GM19324 (cell line): ENCODE results near the gene CXXC5.

ENCODE experiments used
- ATAC-seq: cut with Tn5 transposase; IDR thresholded peaks from one replicate; pipeline ENCODE4 v1.9.1; 2021; ENCODE audit warnings: mild to moderate bottlenecking, moderate library complexity; ENCODE audit not compliant: unreplicated experiment, low FRiP score

Gene CXXC5

GRCh38 chr5:139664086-139664693 is 16.0 kb downstream of the CXXC5 start:
- peak; percentile 30 for ATAC-seq

- ATAC-seq, result no peak
These were observed 16.7 kb downstream of the CXXC5 start for GRCh38 chr5:139664727-139665351.

DNA sequence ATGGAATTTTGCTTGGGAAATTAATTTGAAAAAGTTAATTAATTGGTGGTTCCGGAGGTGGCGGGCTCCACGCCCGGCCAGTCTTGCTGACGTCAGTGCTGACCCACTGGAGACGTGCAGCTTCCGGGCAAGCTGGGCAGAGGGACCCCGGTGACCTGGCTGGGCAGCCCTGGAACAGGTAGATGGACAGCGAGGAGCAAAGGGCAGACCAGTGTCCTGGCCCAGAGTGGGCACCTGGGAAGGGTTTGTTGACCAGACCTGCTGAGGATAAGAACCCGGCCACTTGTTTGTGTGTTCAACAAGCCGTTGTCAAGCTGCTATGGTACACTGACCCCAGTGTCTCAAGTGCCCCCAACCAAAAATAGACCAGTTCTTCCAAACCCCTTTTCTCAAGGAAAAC is 17.5 kb downstream of the CXXC5 start:
- ATAC-seq, result no peak

DNA sequence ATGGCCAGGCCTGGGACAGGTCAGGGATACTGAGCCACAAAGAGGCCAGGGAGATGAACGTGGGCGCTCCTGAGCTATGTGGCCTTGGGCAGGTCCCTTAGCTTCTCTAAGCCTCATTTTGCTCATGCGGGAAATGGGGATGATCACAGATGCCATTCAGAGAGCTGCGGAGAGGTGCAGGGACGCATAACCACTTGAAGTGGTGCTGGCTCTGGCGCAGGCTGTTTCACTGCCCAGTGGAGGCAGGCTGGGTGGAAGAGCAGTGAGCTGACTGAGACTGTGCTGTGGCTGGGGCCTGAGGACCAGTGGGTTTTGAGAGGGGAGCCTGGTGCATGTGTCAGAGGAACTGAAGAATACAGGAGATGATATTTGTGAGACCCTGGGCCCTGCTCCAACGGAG is 18.4 kb downstream of the CXXC5 start:
- no peak for ATAC-seq

DNA sequence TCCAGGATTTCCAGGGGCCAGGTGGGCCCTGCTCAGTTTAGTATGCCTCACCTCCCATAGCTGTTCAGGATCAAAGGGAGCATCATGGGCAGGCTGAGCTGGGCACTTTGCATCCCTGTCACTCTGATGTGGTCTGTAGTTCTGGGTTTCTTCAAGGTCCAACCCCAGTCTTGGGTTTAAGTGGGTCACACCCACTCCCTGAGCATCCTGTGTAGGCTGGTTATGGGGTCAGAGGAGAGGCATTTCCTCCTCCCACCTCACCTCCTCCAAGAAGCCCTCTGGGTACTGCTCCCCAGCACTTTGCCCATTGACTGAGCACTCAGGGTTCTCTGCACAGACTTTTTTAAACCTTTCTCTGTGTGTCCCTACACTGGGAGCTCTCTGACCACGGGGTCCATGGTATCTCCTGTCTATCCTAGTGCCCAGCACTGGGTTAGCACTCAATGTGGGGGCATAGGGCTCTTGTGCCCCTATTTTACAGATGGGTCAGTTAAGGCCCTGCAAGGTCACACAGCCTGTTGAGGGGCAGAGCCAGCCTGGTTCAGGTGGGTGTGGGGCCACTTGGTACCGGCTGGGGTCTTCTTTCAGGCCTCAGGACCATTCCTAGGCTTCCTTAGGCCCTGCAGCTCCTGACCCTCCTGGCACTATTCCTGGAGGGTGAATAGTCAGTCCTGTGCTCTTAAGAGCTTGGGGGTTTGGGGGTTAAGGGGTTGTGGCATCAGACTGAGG is 19.0 kb downstream of the CXXC5 start:
- ATAC-seq, result no peak

GRCh38 chr5:139667730-139668063 is 19.5 kb downstream of the CXXC5 start:
- ATAC-seq, result no peak

DNA sequence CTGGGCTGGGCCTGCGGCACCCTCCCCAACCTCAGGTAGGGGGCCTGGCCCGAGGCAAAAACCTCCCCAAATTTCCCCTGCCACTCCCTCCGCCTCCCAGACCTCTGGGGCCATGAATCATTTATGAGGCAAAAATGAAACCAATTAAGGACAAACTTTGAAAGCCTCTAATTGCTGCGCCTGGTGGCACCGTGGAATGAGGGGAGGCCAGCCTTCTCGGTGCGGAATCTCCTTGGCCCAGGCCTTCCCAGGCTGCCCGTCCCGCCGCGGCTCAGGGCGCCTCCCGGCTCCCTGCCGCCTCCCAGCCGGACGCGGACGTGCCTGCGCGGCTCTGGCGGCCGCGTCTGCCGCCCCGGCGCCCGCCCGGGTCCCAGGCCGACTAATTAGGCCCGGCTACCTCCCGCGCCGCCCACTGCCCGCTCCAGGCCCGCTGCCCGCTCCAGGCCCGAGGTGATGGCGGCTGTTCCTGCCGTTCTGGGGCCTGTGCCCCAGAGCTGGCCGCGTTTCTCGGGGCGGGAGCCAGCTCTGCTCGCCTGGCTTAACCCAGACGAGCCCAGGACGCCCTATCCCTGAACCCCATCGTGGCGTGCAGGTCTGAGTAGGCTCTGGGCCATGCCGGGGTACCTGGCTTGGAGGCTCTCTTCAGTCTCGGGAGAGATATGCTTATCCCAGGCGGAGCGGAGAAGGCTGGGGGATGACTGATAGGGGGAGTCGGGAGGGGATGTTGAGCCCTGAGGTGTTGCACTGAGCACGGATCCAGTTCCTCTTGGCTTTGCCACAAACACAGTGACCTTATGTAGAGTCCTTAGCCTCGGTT is 20.1 kb downstream of the CXXC5 start:
- ATAC-seq, result no peak

DNA sequence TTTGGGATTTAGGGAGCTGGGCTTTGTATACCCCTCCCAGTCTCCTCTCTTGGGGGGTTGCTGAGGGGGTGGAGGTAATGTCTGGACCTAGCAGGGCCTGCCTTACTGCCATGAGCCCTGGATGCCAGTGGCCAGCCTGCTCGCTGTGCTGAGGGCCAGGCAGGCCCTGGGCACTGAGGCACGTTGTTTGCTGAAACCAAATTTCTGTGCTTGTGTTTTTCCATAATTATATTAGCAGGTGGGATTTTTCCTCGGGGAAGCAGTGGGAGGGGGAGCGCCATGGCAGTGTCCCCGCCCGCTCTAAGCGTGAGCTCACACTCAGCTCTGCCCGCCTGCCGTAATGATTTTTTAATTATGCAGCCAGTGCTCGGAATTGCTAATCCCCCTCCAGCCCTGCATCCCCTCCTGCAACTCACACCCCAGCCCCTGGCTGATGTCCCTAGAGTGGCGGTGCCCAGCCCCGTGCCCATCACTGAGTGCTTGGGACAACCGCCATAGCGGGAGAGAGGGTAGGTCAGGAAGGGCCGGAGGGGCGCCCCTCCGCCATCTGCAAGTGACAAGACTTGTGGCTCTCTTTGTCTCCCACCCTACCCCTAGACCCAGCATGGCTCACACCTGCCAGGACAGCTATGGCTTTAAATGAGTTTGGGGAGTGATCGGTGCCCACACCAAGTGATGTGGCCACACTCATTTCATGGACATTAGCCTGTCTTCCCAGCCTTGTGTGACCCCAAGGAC is 20.9 kb downstream of the CXXC5 start:
- no peak for ATAC-seq

DNA sequence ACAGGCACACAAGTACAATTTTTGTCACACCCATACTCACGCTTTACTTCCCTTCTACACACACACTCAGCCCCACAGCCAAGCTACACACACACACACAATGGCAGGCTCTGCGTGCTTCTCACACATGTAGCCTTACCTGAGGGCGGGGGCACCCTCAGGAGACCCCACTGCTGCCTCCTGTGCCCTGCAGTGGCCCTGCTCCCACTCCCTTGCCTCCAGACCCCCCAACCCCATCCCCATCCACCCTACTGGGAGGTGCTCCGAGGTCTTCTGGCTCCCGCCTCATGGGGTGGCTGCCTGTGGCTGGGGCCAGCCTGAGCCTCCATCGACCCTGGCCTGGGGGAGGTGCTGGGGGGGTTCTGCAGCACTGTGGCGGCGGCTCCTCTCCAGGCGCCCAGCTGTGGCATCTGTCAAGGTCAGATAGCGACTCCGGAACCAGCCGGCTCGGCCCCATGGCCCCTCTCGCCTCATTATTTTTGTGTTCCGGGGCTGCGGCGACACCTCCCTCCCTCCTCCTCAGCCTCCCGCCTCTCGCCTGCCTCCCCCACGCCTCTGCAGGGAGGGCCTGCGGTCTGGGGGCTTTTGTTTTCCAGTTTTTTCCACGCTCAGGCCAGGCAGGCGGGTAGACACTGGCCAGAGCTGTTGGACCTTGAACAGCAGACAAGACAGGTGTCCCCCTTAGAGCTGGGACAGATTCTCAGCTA is 21.7 kb downstream of the CXXC5 start:
- peak; percentile 37 for ATAC-seq

GRCh38 chr5:139670369-139671095 is 22.4 kb downstream of the CXXC5 start:
- ATAC-seq, result peak; percentile 57

- no peak for ATAC-seq
These were observed 23.1 kb downstream of the CXXC5 start for GRCh38 chr5:139671096-139671841.

GRCh38 chr5:139675213-139675612 is 27.1 kb downstream of the CXXC5 start:
- ATAC-seq, result no peak

- no peak for ATAC-seq
These were observed 27.7 kb downstream of the CXXC5 start for GRCh38 chr5:139675825-139676224.

- no peak for ATAC-seq
These were observed 28.3 kb downstream of the CXXC5 start for GRCh38 chr5:139676406-139676805.

DNA sequence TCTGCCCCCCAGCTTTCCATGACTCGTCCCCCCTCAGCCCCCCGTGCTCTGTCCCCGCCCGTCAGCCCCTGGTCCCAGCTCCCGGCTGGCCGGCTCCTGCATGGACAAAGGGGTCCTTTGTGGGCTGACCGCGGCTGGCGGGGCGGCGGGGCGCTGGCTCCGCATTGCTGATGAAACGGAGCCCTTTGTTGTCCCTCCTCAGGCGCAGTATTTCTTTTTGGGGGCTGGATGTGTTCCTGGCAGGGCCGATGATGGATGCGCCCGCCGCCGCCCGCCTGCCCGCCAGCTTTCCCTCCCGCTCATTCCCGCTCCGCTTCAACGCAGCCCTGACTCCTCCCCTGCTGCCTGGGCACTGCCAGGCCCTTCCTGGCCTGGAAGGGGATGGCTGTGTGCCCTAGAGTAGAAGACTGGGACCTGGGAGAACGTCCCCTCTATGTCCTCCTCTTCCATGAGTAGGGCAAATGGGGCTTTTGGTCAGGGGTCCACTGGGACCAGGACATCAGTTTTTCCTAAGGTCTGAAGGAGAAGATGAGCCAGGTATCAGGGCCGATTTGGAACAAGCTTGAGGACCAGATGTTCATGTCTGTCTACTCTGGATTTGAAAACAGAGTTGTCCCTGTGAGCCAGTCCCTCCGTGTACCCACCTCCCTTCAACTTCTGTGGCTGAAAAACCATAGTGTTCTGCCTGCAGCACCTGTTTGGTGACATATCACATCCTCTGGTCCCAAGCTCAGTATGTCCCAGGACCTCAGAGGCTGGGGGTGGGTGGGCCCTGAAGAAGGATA is 29.0 kb downstream of the CXXC5 start:
- no peak for ATAC-seq

DNA sequence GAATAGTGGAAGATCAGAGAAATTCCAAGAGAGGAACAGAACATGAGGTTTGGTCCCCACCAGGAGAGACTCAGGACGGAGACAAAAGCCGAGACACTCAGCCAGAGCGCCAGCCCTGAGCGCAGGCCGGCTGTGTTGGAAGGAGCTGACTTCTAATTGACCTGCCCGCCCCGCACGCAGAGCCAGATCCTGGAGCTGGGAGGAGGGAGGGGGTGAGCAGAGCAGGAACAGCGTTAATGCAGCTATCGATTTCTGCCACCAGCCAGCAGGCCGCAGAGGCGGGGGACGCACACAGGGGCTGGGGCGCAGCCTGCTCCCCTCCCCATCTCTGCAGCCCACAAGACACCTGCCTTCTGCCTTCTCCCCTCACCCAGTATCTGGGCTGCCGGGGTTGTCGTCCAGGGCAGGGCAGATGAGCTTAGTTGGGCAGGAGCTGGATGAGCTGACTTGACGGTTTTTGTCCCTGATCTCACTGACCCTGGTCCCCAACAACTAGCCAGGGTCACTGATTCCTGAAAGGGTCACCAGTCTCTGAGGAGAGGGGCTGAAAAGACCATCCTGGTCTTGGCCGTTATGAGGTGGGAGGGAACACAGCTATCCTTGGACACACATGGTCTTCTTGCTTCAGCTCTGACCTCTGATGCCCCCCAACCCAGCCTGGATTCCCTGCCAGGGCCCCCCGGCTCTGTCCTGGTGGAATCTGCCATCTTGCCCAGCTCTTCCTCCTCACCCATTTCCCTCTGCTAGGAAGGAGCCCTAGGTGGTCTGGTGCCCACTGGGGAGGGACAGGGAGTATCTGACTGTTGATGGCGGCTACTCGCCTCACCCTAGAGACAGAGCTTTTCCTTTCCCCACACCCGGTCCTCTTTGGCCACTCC is 29.8 kb downstream of the CXXC5 start:
- no peak for ATAC-seq
